MM.1S (cell line): ENCODE data around the gene FIG4.
"Not testable (repeated sequence)": the region's sequence is repeated elsewhere in the genome, so short reads cannot be mapped to it uniquely, and the experiment has no call there.

Experiments used
- DNase-seq: peaks from one replicate; pipeline ENCODE4 v3.0.0-alpha.2; 2015
- H2AFZ ChIP-seq: fragments of 300-600 bp; sonication (generic); 2 replicates; pipeline ENCODE4 v1.6.0; 2016; ENCODE audit warnings: antibody characterized with exemption, low read length
- H3F3A ChIP-seq: fragments of 300-600 bp; sonication (generic); 2 replicates; pipeline ENCODE4 v1.6.1; 2016; ENCODE audit warnings: mild to moderate bottlenecking, antibody characterized with exemption, low read length, moderate library complexity, mixed read lengths; ENCODE audit not compliant: insufficient read depth
- H3K27ac ChIP-seq: fragments of 300-600 bp; sonication (generic); 2 replicates; pipeline ENCODE4 v1.5.1; 2016; ENCODE audit warnings: mild to moderate bottlenecking, low read length
- H3K27me3 ChIP-seq: fragments of 300-600 bp; sonication (generic); replicated peaks from 2 replicates; pipeline ENCODE4 v1.6.0; 2016; ENCODE audit warnings: low read length; ENCODE audit not compliant: insufficient read depth
- H3K36me3 ChIP-seq: fragments of 300-600 bp; sonication (generic); replicated peaks from 2 replicates; pipeline ENCODE4 v1.6.1; 2016; ENCODE audit warnings: mild to moderate bottlenecking, low read length, mixed read lengths; ENCODE audit not compliant: insufficient read depth
- H3K4me1 ChIP-seq: fragments of 300-600 bp; sonication (generic); 2 replicates; pipeline ENCODE4 v1.6.1; 2016; ENCODE audit warnings: low read length, mixed read lengths
- H3K4me2 ChIP-seq: fragments of 300-600 bp; sonication (generic); 2 replicates; pipeline ENCODE4 v1.6.0; 2016; ENCODE audit warnings: low read depth, low read length
- H3K4me3 ChIP-seq: fragments of 300-600 bp; sonication (generic); 2 replicates; pipeline ENCODE4 v1.5.1; 2016; ENCODE audit warnings: low read length, mixed read lengths
- H3K79me2 ChIP-seq: fragments of 300-600 bp; sonication (generic); 2 replicates; pipeline ENCODE4 v1.6.1; 2016; ENCODE audit warnings: mixed run types, low read length, mixed read lengths
- H3K9ac ChIP-seq: fragments of 300-600 bp; sonication (generic); 2 replicates; pipeline ENCODE4 v1.6.1; 2016; ENCODE audit warnings: low read length, mixed read lengths
- H3K9me2 ChIP-seq: fragments of 300-600 bp; sonication (generic); replicated peaks from 2 replicates; pipeline ENCODE4 v1.6.1; 2016; ENCODE audit warnings: mild to moderate bottlenecking, low read length, mixed read lengths; ENCODE audit not compliant: insufficient read depth
- H3K9me3 ChIP-seq: fragments of 300-600 bp; sonication (generic); replicated peaks from 2 replicates; pipeline ENCODE4 v1.6.1; 2016; ENCODE audit warnings: mild to moderate bottlenecking, low read length, mixed read lengths; ENCODE audit not compliant: insufficient read depth
- H4K20me1 ChIP-seq: fragments of 300-600 bp; sonication (generic); 2 replicates; pipeline ENCODE4 v1.6.1; 2016; ENCODE audit warnings: mild to moderate bottlenecking, low read length, moderate library complexity, mixed read lengths; ENCODE audit not compliant: insufficient read depth
- CTCF ChIP-seq: fragments of 300-600 bp; sonication (generic); IDR thresholded peaks from 2 replicates; pipeline ENCODE4 v1.5.1; 2016; ENCODE audit warnings: antibody characterized with exemption, low read length, mixed read lengths
- EZH2 ChIP-seq: fragments of 300-600 bp; sonication (generic); optimal IDR thresholded peaks from 2 replicates; pipeline ENCODE3; 2017; ENCODE audit warnings: low read depth, mild to moderate bottlenecking, antibody characterized with exemption, low read length, mixed read lengths
- EZH2phosphoT487 ChIP-seq: fragments of 300-600 bp; sonication (generic); IDR thresholded peaks from 2 replicates; pipeline ENCODE4 v1.6.1; 2018; ENCODE audit warnings: antibody characterized with exemption, low read length

Gene FIG4

GRCh38 chr6:109768485-109768884 is 77.4 kb downstream of the FIG4 start:
- Histone ChIP-seq H3K9me3 (no peaks in the 10 kb centered on the region), H3F3A (no peaks in the 10 kb centered on the region), H3K9ac (no peak overlapping the region), H3K36me3 (no peaks in the 10 kb centered on the region), H3K4me1 (no peaks in the 10 kb centered on the region), H3K4me2 (no peak overlapping the region), H3K79me2 (no peaks in the 10 kb centered on the region), H3K9me2 (no peaks in the 10 kb centered on the region), H3K4me3 (no peak overlapping the region), H3K27me3 (no peaks in the 10 kb centered on the region), H4K20me1 (no peaks in the 10 kb centered on the region), H3K27ac (no peak overlapping the region), H2AFZ (no peak overlapping the region)
- DNase-seq, result no peak
- TF ChIP-seq EZH2phosphoT487 (no peak), CTCF (no peak), EZH2 (no peak)

DNA sequence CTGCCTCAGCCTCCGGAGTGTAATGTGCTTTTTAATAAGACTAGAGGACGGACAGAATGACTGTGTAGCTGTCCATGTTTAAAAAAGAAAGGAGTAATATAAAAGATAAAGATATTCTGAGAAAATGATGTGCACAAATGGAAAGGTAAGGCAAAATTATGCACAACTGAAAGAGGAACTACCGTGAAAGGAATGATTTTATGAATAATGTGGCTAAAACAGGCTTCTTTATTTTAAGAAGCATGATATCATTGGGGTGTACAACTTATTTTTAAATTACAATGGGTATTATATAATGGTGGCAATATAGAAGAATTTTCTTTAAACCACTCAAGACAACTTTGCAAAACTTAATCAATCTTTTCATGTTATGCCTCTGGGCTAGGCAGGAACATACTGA is 78.1 kb downstream of the FIG4 start:
- no peaks in the 10 kb centered on the region for H3K9me3 ChIP-seq
- no peak overlapping the region for H3K27ac ChIP-seq
- no peak overlapping the region for H2AFZ ChIP-seq
- no peak overlapping the region for H3K4me2 ChIP-seq
- H3K4me1 ChIP-seq, result no peaks in the 10 kb centered on the region
- DNase-seq, result no peak
- no peaks in the 10 kb centered on the region for H4K20me1 ChIP-seq
- no peaks in the 10 kb centered on the region for H3K79me2 ChIP-seq
- H3K27me3 ChIP-seq, result no peaks in the 10 kb centered on the region
- no peak overlapping the region for H3K4me3 ChIP-seq
- no peaks in the 10 kb centered on the region for H3K36me3 ChIP-seq
- no peak overlapping the region for H3K9ac ChIP-seq
- no peaks in the 10 kb centered on the region for H3K9me2 ChIP-seq
- H3F3A ChIP-seq, result no peaks in the 10 kb centered on the region
- no peak for TF ChIP-seq CTCF
- no peak for TF ChIP-seq EZH2
- no peak for TF ChIP-seq EZH2phosphoT487

DNA sequence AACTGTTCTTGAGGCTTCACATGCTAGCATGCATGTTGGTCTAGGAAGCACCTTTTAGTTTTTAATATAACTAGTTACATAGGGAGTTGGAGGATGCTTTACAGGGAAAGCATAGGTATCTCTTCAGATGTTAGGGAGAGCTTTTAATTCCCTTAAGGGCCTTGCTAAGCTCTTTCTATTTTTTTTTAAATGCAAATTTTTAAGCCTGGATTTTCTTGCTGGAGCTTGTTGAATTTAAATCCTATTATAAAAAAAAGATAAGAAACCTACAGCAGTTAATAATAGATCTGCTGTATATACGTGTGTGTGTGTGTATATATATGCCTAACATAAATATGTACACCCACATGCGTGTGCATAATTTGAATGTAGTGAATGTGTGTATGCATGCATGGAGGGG is 79.0 kb downstream of the FIG4 start:
- Histone ChIP-seq H3K79me2 (no peaks in the 10 kb centered on the region), H3K36me3 (no peaks in the 10 kb centered on the region), H3K9me2 (no peaks in the 10 kb centered on the region), H3K9me3 (no peaks in the 10 kb centered on the region), H3K4me2 (no peak overlapping the region), H4K20me1 (no peaks in the 10 kb centered on the region), H3K27ac (no peak overlapping the region), H3K4me3 (no peak overlapping the region), H3F3A (no peaks in the 10 kb centered on the region), H2AFZ (no peak overlapping the region), H3K27me3 (no peaks in the 10 kb centered on the region), H3K4me1 (no peaks in the 10 kb centered on the region), H3K9ac (no peak overlapping the region)
- TF ChIP-seq EZH2phosphoT487 (no peak), CTCF (no peak), EZH2 (no peak)
- DNase-seq, result no peak

- no peaks in the 10 kb centered on the region for H3K9me3 ChIP-seq
- H2AFZ ChIP-seq, result no peak overlapping the region
- H3K9ac ChIP-seq, result no peak overlapping the region
- TF ChIP-seq EZH2 (no peak), CTCF (no peak), EZH2phosphoT487 (no peak)
- no peaks in the 10 kb centered on the region for H3K27me3 ChIP-seq
- no peak overlapping the region for H3K27ac ChIP-seq
- no peak for DNase-seq
- no peaks in the 10 kb centered on the region for H3K36me3 ChIP-seq
- no peak overlapping the region for H3K4me2 ChIP-seq
- no peaks in the 10 kb centered on the region for H4K20me1 ChIP-seq
- no peak overlapping the region for H3K4me3 ChIP-seq
- no peaks in the 10 kb centered on the region for H3F3A ChIP-seq
- no peaks in the 10 kb centered on the region for H3K4me1 ChIP-seq
- no peaks in the 10 kb centered on the region for H3K79me2 ChIP-seq
- H3K9me2 ChIP-seq, result no peaks in the 10 kb centered on the region
Observed at GRCh38 chr6:109770779-109771178, 79.7 kb downstream of the FIG4 start.

DNA sequence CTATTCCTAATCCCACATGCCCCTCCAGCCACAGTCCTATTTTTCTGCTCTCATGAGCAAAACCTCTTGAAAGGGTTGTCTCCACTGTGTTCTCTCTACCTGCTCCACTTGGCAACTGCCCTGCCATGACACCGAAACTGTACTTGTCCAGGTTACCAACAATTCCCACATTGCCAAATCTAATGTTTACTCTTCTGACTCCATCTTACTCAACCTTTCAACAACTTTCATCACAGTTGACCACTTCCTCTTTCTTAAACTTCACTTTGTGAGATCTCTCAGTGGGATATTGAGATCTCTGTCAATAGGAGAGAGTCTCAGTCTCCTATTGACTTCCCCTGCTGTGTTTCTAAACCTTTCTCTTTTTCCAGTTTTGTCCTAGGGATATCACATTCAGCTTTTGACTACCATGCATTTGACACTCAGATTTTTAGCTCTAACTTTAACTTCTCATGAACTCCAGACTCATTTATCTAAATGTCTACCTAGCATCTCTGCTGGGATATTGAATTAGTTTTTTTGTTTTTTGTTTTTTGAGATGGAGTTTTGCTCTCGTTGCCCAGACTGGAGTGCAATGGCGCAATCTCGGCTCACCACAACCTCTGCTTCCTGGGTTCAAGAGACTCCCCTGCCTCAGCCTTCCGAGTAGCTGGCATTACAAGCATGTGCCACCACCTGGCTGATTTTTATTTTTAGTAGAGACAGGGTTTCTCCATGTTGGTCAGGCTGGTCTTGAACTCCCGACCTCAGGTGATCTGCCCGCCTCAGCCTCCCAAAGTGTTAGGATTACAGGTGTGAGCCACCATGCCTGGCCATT is 81.1 kb downstream of the FIG4 start:
- H3K4me1 ChIP-seq, H2AFZ ChIP-seq, H4K20me1 ChIP-seq, H3K36me3 ChIP-seq, DNase-seq, H3K9me2 ChIP-seq, H3K4me2 ChIP-seq, H3K27ac ChIP-seq, H3K9me3 ChIP-seq, H3K9ac ChIP-seq, H3K4me3 ChIP-seq, H3K79me2 ChIP-seq, H3K27me3 ChIP-seq, H3F3A ChIP-seq: not testable (repeated sequence)
